Measurements from ENCODE around the gene NELL1. TPM values are rescaled to one million over a fixed set of nuclear protein-coding genes. Genes with fewer than 3 reads are reported as not detected.
A peak's percentile ranks its signal among the peaks of the same experiment; 100 is the strongest.

The NELL1 gene
- total RNA-seq, 2 donors from 2014 or later: not detected

DNA sequence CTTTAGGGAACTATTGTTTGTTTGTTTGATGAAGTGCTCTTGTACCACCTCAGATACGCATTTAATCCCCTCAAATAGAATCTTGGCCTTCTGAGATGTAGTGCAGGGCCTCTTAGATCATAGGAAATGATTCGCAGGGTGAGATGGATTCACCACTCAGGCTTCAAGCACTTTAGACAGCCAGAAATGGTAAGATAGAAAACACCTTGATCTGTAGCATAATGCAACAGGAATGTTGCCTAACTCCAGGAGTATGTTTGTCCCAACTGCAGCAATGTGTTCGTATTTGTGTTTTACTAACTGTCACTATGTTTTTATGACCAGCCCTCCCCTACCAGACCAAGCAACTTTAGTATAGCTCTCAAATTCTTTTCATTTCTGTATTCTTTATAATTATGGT, 761.2 kb downstream of the NELL1 start:
- no peak overlapping the region for H3K27ac Mint-ChIP-seq
- peaks cover 15 to 26% of the 10 kb centered on the region in 2 donors for H3K9me3 Mint-ChIP-seq
- no peak for DNase-seq (ENCODE audit: low spot score in 2 of 2)
- H3K36me3 Mint-ChIP-seq: peaks cover 0 to 3% of the 10 kb centered on the region in 2 donors
- no peak for ATAC-seq

DNA sequence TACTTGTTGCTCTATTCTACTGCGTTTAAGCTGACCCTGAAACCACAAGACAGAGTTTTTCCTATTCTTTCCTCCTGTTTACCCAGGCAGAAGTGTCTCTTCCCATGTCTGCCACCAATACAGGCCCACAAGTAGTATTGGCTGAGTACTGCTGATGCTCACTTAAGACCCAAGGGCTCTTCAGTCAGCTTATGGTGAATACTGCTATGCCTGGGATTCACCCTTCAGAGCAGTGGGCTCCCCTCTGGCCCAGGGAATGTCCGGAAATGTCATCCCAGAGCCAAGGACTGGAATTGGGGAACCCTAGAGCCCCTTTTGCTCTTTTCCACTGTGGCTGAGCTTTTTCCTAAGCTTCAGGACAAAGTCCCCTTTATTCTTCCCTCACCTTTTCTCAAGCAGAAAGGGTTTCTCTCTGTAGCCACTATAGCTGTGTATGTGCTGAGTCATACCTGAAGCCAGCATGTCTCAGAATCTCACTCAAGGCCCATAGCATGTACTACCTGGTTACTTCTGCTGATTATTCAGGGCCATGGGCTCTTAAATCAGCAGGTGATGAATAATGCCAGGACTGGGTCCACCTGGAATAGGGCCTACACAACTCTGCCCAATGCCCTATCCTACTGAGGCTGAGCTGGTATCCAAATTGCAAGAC, 777.7 kb downstream of the NELL1 start:
- no peak for DNase-seq (ENCODE audit: low spot score in 2 of 2)
- ATAC-seq: no peak
- Mint-ChIP-seq H3K36me3 (peaks cover 0 to 11% of the 10 kb centered on the region in 2 donors), H3K27ac (peak overlapping the region in 1 of 2 donors; percentile 74), H3K9me3 (peaks cover 15 to 17% of the 10 kb centered on the region in 2 donors)

DNA sequence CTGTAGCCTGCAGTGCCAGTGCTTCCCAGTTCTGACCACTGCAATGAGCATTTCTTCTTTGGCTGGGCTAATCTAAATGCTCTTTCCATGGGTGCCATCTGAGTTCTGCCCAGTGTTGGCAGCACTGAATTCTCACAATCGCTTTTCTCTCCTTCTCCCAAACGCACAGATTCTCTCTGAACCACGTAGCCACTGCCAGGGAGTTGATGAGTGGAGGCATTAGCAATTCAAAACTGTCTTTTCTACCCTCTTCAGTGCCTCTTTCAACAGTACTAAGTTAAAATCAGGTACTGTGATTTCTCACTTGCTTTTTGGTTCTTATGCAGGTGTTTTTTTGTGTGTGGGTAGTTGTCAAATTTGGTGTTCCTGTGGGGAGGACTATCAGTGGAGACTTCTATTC, 778.5 kb downstream of the NELL1 start:
- ATAC-seq: no peak

DNA sequence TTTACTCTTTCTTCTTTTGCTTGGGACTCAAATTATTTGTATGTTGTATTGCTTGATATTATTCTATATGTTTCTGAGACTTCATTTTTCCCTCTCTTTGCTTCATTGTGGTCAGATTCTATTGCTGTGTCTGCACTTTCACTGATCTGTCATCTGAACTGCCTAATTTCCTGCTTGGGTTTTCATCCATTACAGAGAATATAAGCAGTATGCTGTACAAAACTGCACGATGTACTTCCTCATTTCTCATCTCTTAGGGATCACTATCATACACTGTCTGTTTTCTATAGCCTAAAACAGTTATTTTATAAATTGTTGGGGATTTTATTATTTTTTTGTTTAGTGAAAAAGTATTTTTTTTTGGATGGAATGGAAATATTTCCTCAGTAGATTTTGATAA, 786.8 kb downstream of the NELL1 start:
- ATAC-seq: no peak
- Mint-ChIP-seq H3K36me3 (peaks cover 0 to 6% of the 10 kb centered on the region in 2 donors), H3K9me3 (peaks cover 4 to 14% of the 10 kb centered on the region in 2 donors), H3K27ac (no peak overlapping the region)
- DNase-seq (ENCODE audit: low spot score in 2 of 2): no peak

More for the DNA sequence above, 778.5 kb downstream of the NELL1 start:
- H3K27ac Mint-ChIP-seq: no peak overlapping the region
- no peak for DNase-seq (ENCODE audit: low spot score in 2 of 2)
- H3K36me3 Mint-ChIP-seq: peaks cover 0 to 11% of the 10 kb centered on the region in 2 donors
- H3K9me3 Mint-ChIP-seq: peaks cover 17 to 18% of the 10 kb centered on the region in 2 donors

DNA sequence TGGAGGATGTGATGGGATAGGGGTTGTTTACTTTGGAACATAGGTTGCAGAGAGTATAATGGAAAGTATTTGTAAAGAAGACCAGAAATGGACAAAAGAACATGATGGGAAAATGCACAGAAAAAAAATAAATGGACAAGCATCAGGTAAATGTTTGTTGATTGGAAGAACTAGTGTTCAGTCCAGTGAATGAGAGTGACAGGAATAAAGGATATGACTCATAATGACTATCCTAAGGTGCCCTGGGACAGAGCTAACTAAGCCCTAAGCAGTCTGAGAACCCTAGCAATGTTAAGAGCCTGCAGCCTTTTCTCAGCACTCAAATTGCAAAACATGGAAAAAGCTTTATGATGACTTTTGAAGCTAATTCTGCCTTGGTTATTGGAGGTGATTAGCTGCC, 790.7 kb downstream of the NELL1 start:
- DNase-seq (ENCODE audit: low spot score in 2 of 2): no peak
- H3K9me3 Mint-ChIP-seq: peaks cover 8 to 12% of the 10 kb centered on the region in 2 donors

DNA sequence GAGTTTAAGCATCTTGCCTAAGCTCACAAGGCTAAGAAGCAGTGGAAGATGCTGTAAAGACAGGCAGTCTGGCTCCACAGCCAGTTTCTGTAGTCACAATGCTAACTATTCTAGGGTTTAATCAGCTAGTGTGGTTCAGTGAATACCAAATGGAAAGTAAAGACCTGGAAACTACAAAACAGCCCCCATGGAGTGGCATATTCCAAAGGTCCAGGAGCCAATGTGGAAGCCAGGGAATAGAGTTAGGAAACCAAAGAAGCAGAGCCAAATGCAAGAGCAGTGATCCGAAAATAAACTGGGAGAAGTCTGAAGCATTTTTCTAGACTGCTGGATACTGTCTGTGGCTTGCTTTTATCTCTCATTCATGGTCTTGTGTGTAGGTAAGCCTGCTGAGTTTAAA, 792.3 kb downstream of the NELL1 start:
- Mint-ChIP-seq H3K9me3 (peaks cover 7 to 10% of the 10 kb centered on the region in 2 donors), H3K36me3 (no peaks in the 10 kb centered on the region), H3K27ac (no peak overlapping the region)
- DNase-seq (ENCODE audit: low spot score in 2 of 2) (no peak), ATAC-seq (no peak)

More for the DNA sequence above, 790.7 kb downstream of the NELL1 start:
- peaks cover 0 to 6% of the 10 kb centered on the region in 2 donors for H3K36me3 Mint-ChIP-seq
- ATAC-seq: no peak
- no peak overlapping the region for H3K27ac Mint-ChIP-seq

DNA sequence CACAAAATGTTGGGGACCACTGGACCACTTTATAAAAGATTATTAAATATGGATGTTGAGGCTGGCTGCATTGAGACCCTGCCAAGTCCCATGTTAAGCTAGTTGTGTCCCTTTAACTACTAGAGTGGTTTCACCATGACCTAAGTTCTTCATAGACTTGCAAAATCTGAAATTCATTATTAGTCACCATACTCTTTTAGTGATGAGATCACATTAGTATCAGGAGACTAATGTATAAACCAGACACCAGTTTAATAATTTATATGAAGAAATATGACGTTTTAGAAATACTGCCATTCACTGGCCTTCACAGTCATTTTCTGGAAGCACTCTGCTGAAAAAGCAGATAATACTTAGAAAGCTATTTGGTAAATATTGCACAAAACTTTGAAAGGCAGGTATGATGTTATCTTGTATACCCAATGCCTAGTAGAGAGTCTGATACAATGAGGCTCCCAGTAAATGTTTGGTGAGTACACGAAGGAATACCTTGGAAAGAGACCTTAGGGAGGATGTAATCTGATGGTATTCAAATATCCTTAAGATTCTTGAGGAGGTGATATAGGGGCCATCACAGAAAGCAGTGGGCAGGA, 795.3 kb downstream of the NELL1 start:
- Mint-ChIP-seq H3K36me3 (no peaks in the 10 kb centered on the region), H3K9me3 (peaks cover 7 to 10% of the 10 kb centered on the region in 2 donors), H3K27ac (no peak overlapping the region)
- DNase-seq (ENCODE audit: low spot score in 2 of 2): no peak
- no peak for ATAC-seq

DNA sequence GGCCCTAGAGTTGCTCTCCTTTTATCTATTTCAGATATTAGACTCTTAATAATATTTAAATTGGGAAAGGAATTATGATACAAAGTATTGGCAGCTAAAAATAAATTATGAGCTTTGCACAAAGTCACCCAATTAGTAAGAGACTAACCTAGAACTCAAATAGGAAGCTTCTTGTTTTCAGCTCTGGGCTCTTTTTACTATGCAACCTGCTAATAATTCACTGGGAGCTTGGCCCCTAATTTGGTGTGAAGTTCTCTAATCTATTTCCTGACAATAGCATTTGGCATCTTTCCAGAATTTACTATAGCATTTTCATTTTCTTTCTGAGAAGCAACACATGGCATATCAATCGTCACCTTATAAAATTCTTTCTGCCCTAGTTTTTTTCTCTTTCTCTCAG, 795.8 kb downstream of the NELL1 start:
- peaks cover 7 to 10% of the 10 kb centered on the region in 2 donors for H3K9me3 Mint-ChIP-seq
- ATAC-seq (no peak), DNase-seq (ENCODE audit: low spot score in 2 of 2) (no peak)
- H3K36me3 Mint-ChIP-seq: no peaks in the 10 kb centered on the region
- no peak overlapping the region for H3K27ac Mint-ChIP-seq

DNA sequence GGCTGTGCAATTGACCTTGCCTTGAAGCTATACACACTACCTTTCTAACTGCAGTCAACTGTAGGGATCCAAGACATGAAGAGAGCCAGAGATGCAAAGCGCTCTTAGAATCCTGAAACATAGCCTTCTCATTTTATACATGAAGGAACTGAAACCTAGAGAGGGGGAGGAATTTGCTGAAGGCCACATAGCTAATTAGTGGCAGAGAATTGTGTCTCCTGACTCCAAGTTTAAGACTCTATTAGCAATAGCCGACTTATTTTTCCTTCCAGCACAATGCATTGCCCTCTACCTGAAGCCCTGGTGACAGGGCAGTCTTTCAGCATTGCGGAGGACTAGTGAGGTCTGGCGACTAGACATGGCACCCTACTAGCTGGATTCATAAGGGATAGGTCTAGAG, 796.5 kb downstream of the NELL1 start:
- DNase-seq (ENCODE audit: low spot score in 2 of 2): no peak
- Mint-ChIP-seq H3K9me3 (peaks cover 7 to 14% of the 10 kb centered on the region in 2 donors), H3K36me3 (no peaks in the 10 kb centered on the region), H3K27ac (no peak overlapping the region)
- no peak for ATAC-seq

DNA sequence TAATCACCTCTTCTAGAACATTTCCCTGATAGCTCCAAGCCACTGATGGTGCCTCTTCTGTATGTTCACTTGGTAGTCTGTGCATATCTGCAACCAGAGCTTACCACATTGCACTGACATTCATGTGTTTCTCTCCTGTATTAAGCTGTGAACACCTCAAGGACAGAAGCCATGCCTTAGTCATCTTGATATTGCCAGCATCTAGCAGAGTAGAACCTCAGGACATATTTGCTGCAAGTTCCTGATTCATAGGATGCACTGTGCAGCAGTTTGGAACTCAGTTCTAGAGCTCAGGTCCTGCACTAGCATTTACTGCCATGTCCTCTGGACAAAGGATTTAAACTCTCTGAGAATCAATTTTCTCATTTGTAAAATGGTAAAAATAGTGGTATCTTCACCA, 801.1 kb downstream of the NELL1 start:
- DNase-seq (ENCODE audit: low spot score in 2 of 2) (no peak), ATAC-seq (no peak)
- no peak overlapping the region for H3K27ac Mint-ChIP-seq
- peaks cover 7 to 8% of the 10 kb centered on the region in 2 donors for H3K9me3 Mint-ChIP-seq
- no peaks in the 10 kb centered on the region for H3K36me3 Mint-ChIP-seq

DNA sequence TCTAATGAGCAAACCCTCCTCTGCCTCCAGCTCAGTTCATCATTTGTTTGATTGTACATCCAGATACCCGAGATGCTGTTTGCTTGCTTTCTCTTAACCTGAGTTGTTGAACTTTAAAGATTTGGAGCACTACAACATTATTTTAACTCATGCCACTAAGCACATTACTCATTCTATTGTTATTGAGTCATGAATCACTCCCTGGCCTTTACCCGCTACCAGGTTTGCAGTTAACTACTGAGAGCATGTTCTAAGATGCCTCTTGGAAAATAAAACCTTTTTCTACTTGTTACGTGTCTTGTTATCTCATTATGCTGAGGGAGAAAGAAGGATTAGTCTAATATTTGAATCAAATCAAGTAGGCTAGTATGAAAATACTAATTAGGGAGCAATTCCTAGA, 802.9 kb downstream of the NELL1 start:
- ATAC-seq (no peak), DNase-seq (ENCODE audit: low spot score in 2 of 2) (no peak)
- H3K9me3 Mint-ChIP-seq: peaks cover 8 to 9% of the 10 kb centered on the region in 2 donors
- H3K36me3 Mint-ChIP-seq: no peaks in the 10 kb centered on the region
- no peak overlapping the region for H3K27ac Mint-ChIP-seq

DNA sequence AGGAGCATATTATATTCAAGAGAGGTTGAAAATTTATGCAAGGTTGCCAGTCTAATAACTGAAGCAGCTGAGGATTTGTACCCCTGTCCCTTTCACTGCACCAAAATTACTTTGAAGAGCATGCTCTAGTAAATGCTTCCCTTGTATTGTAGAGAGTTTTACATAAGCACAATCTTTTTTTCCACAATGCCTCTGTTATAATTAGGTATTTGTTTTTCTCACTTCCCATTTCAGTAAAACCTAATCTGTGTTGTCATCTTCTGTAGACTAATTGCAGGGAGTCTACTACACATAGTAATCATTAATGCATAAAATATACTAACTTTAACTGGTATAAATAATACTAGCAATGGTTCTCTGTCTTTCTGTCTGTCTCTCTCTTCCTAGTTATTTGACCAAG, 805.1 kb downstream of the NELL1 start:
- Mint-ChIP-seq H3K9me3 (peaks cover 9 to 12% of the 10 kb centered on the region in 2 donors), H3K27ac (no peak overlapping the region), H3K36me3 (no peaks in the 10 kb centered on the region)
- ATAC-seq: no peak
- no peak for DNase-seq (ENCODE audit: low spot score in 2 of 2)

DNA sequence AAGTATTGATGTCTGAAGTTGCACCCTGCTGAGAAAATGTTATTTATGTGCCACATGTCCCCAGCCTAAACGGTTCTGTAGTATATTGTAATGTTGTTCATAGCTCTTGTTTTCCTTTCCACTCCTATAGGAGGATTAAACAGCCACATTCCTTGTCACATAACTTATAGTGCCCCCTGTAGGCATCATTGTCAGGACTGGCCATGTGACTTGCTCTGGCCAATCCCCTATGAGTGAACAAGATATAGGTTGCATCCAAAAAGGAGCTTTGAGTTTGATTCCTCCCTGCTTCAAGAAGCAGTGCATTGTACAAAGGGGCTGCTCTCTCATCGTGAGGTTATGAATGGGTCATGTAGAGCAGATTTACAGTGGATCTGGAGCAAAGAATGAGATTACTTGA, 805.9 kb downstream of the NELL1 start:
- no peak for ATAC-seq
- peaks cover 7 to 12% of the 10 kb centered on the region in 2 donors for H3K9me3 Mint-ChIP-seq

DNA sequence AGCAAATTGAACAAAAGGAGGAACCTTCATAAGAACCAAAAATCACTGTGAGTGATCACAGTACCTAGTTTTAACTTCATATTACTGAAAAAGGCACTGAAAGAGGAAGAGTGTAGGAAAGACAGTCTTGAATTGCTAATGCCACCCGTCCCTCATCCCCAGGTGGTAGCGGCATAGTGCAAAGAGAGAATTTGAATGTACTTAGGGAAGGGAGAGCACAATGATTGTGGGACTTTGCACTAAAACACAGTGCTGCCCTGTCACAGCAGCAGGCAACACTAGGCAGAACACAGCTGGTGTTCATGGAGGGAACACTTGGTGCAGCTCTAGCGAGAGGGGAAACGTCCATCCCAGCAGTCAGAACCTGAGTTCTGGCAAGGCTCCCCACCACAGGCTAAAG, 807.2 kb downstream of the NELL1 start:
- H3K9me3 Mint-ChIP-seq: peaks cover 5 to 12% of the 10 kb centered on the region in 2 donors
- H3K36me3 Mint-ChIP-seq: no peaks in the 10 kb centered on the region
- DNase-seq (ENCODE audit: low spot score in 2 of 2) (no peak), ATAC-seq (no peak)
- no peak overlapping the region for H3K27ac Mint-ChIP-seq

More for the DNA sequence above, 805.9 kb downstream of the NELL1 start:
- Mint-ChIP-seq H3K27ac (no peak overlapping the region), H3K36me3 (no peaks in the 10 kb centered on the region)
- no peak for DNase-seq (ENCODE audit: low spot score in 2 of 2)

DNA sequence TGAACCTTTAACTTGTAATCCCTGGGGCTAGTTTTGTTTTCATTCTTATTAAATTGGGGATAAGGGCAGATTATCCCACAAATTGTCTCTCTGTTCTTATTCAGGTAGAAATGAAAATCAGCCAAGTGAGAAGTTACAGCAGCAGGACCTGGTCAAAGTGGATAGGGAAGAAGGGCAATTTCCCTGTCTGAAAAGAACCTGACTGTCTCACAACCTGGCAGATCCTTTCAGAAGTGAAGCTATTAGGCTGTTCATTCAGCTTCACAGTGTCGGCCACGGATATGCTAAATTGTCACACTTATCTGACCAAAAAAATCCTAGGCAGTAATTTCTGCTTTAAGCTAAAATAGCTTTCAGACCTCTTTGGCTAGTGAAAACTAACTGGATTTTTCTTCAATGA, 810.9 kb downstream of the NELL1 start:
- Mint-ChIP-seq H3K27ac (no peak overlapping the region), H3K36me3 (no peaks in the 10 kb centered on the region), H3K9me3 (peaks cover 5 to 12% of the 10 kb centered on the region in 2 donors)
- ATAC-seq: no peak
- DNase-seq (ENCODE audit: low spot score in 2 of 2): no peak

DNA sequence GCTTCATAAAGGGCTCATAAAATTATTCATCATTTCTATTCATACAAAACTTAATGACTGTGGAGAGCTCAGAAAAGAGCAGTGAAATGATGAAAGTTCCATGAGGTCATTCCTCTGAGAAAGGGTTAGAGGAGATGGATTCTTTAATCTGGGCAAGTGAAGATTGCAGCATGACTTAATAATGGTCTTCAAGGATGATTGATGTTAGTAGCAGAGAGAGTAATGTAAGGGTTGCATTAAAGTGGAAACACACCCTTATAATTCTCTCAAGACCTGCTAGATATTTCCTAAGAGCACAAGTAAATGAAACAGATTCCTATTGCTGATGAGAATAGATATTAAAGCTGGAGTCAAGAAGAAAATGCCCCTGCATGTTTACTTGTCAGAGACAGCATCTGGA, 811.9 kb downstream of the NELL1 start:
- Mint-ChIP-seq H3K27ac (no peak overlapping the region), H3K36me3 (no peaks in the 10 kb centered on the region), H3K9me3 (peaks cover 8 to 15% of the 10 kb centered on the region in 2 donors)
- no peak for DNase-seq (ENCODE audit: low spot score in 2 of 2)
- no peak for ATAC-seq

DNA sequence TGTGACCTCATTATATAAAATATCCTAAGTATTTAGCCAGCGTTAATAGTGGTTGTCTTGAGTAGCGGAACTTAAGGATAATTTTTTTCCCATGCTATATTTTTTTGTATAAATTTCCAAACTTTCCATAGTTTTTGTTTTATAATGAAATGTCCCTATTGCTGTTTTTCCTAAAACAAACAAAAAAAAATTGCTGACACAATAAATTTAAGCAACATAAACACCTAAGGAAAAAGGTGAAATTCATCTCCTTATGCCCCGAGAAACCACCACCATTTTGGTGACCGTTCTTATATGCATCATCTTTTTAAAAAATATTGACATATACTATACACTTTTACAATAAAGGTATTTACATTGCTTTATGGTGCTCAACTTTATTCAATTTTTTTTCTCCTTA, 814.7 kb downstream of the NELL1 start:
- Mint-ChIP-seq H3K27ac (no peak overlapping the region), H3K9me3 (peaks cover 11 to 23% of the 10 kb centered on the region in 2 donors), H3K36me3 (peaks cover 0 to 11% of the 10 kb centered on the region in 2 donors)
- DNase-seq (ENCODE audit: low spot score in 2 of 2) (no peak), ATAC-seq (no peak)

DNA sequence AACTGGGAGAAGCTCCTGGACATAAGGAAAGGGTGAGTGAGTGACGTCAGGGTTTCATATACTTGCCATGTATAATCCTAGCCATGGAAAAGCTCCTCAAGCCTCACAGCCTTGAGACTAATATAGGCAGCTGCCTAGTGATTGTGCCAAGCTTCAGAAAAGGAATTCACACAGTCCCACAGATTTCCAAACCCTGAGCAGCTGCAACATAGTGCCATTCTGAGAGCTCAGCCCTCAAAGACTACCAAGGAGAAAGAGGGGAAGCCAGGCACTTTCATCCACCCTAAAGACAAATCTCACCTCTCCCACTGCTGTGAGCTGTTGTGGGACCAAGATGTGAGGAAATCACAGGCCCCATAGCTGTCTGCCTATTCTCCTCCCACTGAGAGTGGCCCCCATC, 815.6 kb downstream of the NELL1 start:
- Mint-ChIP-seq H3K27ac (no peak overlapping the region), H3K36me3 (peaks cover 0 to 16% of the 10 kb centered on the region in 2 donors), H3K9me3 (peaks cover 17 to 29% of the 10 kb centered on the region in 2 donors)
- DNase-seq (ENCODE audit: low spot score in 2 of 2) (no peak), ATAC-seq (no peak)

Measured in activated naive CD4-positive, alpha-beta T cell treated with anti-CD3 and anti-CD28 coated beads, Interleukin-2, amount 50 U/mL, for 72 hours (primary cell).